Measurements from ENCODE around the gene TAMALIN. TPM values are rescaled to one million over a fixed set of nuclear protein-coding genes. Genes with fewer than 3 reads are reported as not detected.

Gene TAMALIN
- total RNA-seq, 1 donor from 2014 or later, result 15.5 TPM

- peak; percentile 98 for TF ChIP-seq CTCF (IDR thresholded peaks at IDR 0.05; ENCODE audit: unreplicated experiment)
Measured at GRCh38 chr12:51980051-51980808, 26.5 kb upstream of the TAMALIN start.

GRCh38 chr12:51980809-51981127, 26.0 kb upstream of the TAMALIN start:
- peaks cover 33% of the 10 kb centered on the region for H3K36me3 Mint-ChIP-seq (ENCODE audit: insufficient read depth)
- no peak for TF ChIP-seq CTCF (IDR thresholded peaks at IDR 0.05; ENCODE audit: unreplicated experiment)

More at GRCh38 chr12:51980051-51980808, 26.5 kb upstream of the TAMALIN start:
- Mint-ChIP-seq H3K27ac (peak overlapping the region; percentile 78), H3K4me3 (ENCODE audit: low read depth) (no peak overlapping the region), H3K27me3 (no peaks in the 10 kb centered on the region), H3K9me3 (ENCODE audit: low read depth) (no peaks in the 10 kb centered on the region), H3K36me3 (ENCODE audit: insufficient read depth) (peaks cover 32% of the 10 kb centered on the region), H3K4me1 (ENCODE audit: low read depth) (peaks cover 45% of the 10 kb centered on the region)
- peak; percentile 37 for DNase-seq (ENCODE audit: low spot score, unreplicated experiment)

GRCh38 chr12:51984657-51985056, 22.1 kb upstream of the TAMALIN start:
- Mint-ChIP-seq H3K27me3 (no peaks in the 10 kb centered on the region), H3K36me3 (ENCODE audit: insufficient read depth) (peaks cover 30% of the 10 kb centered on the region), H3K4me3 (ENCODE audit: low read depth) (no peak overlapping the region), H3K27ac (no peak overlapping the region), H3K9me3 (ENCODE audit: low read depth) (no peaks in the 10 kb centered on the region), H3K4me1 (ENCODE audit: low read depth) (peaks cover 18% of the 10 kb centered on the region)
- no peak for TF ChIP-seq CTCF (IDR thresholded peaks at IDR 0.05; ENCODE audit: unreplicated experiment)
- no peak for DNase-seq (ENCODE audit: low spot score, unreplicated experiment)

More at GRCh38 chr12:51980809-51981127, 26.0 kb upstream of the TAMALIN start:
- Mint-ChIP-seq H3K4me1 (ENCODE audit: low read depth) (peaks cover 40% of the 10 kb centered on the region), H3K9me3 (ENCODE audit: low read depth) (no peaks in the 10 kb centered on the region), H3K27ac (peak overlapping the region; percentile 43), H3K27me3 (no peaks in the 10 kb centered on the region), H3K4me3 (ENCODE audit: low read depth) (no peak overlapping the region)
- no peak for DNase-seq (ENCODE audit: low spot score, unreplicated experiment)

GRCh38 chr12:51985154-51985835, 21.5 kb upstream of the TAMALIN start:
- Mint-ChIP-seq H3K27me3 (no peaks in the 10 kb centered on the region), H3K36me3 (ENCODE audit: insufficient read depth) (peaks cover 27% of the 10 kb centered on the region), H3K9me3 (ENCODE audit: low read depth) (no peaks in the 10 kb centered on the region), H3K27ac (no peak overlapping the region), H3K4me3 (ENCODE audit: low read depth) (no peak overlapping the region), H3K4me1 (ENCODE audit: low read depth) (peaks cover 14% of the 10 kb centered on the region)
- no peak for DNase-seq (ENCODE audit: low spot score, unreplicated experiment)
- no peak for TF ChIP-seq CTCF (IDR thresholded peaks at IDR 0.05; ENCODE audit: unreplicated experiment)

- Mint-ChIP-seq H3K9me3 (ENCODE audit: low read depth) (no peaks in the 10 kb centered on the region), H3K4me3 (ENCODE audit: low read depth) (no peak overlapping the region), H3K27ac (no peak overlapping the region), H3K36me3 (ENCODE audit: insufficient read depth) (peaks cover 25% of the 10 kb centered on the region), H3K27me3 (no peaks in the 10 kb centered on the region), H3K4me1 (ENCODE audit: low read depth) (peaks cover 8% of the 10 kb centered on the region)
- TF ChIP-seq CTCF (IDR thresholded peaks at IDR 0.05; ENCODE audit: unreplicated experiment), result no peak
- DNase-seq (ENCODE audit: low spot score, unreplicated experiment), result no peak
Measured at GRCh38 chr12:51986834-51987233, 19.9 kb upstream of the TAMALIN start.
